WI38 (cell line): Measurements from ENCODE around the gene COG4.

Source experiments
- H3K4me3 ChIP-seq: 2 replicates; pipeline ENCODE4 v1.5.1; 2011; ENCODE audit warnings: low read depth, mild to moderate bottlenecking, control low read depth, low read length
- CTCF ChIP-seq: IDR thresholded peaks from 2 replicates; pipeline ENCODE4 v1.5.1; 2012; ENCODE audit warnings: low read depth, mild to moderate bottlenecking, control low read depth, low read length

COG4 gene

GRCh38 chr16:70478912-70479341 is 44.4 kb downstream of the COG4 start:
- H3K4me3 ChIP-seq: no peak overlapping the region
- no peak for TF ChIP-seq CTCF

GRCh38 chr16:70478169-70478568 is 45.2 kb downstream of the COG4 start:
- no peak overlapping the region for H3K4me3 ChIP-seq
- no peak for TF ChIP-seq CTCF

- no peak overlapping the region for H3K4me3 ChIP-seq
- no peak for TF ChIP-seq CTCF
Measured at GRCh38 chr16:70476272-70477020, 46.9 kb downstream of the COG4 start.

GRCh38 chr16:70475054-70475871 is 48.1 kb downstream of the COG4 start:
- H3K4me3 ChIP-seq: no peak overlapping the region
- no peak for TF ChIP-seq CTCF

- no peak for TF ChIP-seq CTCF
- no peak overlapping the region for H3K4me3 ChIP-seq
Measured at GRCh38 chr16:70474320-70475053, 48.9 kb downstream of the COG4 start.

- no peak for TF ChIP-seq CTCF
Measured at GRCh38 chr16:70473446-70474319, 49.7 kb downstream of the COG4 start.

More at GRCh38 chr16:70473446-70474319, 49.7 kb downstream of the COG4 start:
- H3K4me3 ChIP-seq: no peak overlapping the region
